ENCODE data around the gene ROGDI.

Gene ROGDI

DNA sequence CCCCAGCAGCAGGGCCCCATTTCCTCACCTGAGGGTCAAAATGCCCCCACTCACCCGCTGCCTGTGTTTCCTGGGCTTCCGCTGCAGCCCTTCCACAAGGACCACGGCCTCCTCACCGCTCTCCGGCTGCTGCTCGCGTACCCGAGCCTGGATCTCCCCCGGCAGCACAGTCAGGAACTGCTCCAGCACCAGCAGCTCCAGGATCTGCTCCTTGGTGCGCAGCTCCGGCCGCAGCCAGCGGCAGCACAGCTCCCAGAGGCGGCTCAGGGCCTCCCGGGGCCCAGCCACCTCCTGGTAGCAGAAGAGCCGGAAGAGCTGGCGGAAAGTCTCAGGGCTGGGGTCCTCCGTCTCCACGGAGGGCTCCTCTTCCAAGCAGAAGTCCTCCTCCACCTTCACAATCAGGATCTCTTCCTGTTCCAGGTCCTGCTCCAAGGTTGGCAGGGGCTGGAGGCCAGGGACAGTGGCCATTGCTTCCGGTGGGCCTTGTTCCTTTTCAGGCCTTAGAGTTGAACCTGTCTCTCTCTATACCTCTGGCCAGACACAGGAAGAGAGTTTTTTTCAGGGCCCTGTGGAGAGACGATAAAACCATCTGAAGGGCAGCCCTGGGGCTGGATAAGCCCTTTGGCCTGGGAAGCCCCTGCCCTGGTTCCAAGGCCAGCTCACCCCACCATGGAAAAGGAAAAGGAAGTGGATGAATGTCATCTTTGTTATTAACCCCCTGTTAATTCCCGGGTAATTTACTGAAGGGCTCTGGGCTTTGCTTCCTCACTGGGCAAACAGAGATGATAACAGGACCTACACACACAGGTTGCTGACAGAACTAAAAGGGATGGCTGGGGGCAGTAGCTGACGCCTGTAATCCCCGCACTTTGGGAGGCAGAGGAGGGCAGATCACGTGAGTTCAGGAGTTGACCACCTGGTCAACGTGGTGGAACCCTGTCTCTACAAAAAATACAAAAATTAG, 36.6 kb downstream of the ROGDI start:
- no peak for DNase-seq

DNA sequence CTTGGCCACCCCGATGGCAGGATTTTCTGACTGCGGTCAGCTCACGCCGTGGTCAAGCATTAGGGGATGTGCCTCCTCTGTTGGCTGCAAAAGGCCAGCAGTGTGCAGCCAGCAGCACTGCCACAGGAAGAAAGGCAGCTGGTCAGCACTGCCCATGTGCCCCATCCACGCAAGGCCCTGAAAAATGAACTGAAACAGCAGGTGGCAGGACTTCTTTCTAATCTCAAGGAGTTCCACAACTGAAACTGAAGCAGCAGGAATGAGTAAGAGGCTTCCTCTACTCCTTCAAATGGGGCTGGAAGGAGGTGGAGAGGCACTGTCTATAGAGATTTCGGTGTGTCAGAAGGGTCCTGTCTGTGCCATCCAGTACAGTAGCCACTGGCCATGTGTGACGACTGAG, 38.6 kb downstream of the ROGDI start:
- no peak for DNase-seq

DNA sequence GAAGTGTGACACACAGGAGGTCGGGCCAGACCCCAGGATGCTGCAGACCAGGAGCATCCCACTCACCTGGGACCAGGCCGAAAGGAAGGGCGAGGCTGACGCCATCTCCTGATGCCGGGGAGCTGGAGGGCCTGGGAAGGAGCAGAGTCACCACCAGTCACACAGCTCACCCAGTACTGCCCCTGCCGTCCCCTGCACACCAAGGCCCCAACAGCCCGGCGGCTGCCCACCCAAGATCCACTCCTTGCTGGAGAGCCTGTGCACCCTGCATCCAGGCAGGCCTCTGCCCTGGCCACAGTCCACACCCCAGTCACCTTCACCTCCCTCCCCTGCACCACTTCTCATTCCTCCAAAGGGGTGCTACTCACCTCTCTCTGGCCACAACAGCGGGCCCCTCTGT, 40.2 kb downstream of the ROGDI start:
- DNase-seq = no peak

DNA sequence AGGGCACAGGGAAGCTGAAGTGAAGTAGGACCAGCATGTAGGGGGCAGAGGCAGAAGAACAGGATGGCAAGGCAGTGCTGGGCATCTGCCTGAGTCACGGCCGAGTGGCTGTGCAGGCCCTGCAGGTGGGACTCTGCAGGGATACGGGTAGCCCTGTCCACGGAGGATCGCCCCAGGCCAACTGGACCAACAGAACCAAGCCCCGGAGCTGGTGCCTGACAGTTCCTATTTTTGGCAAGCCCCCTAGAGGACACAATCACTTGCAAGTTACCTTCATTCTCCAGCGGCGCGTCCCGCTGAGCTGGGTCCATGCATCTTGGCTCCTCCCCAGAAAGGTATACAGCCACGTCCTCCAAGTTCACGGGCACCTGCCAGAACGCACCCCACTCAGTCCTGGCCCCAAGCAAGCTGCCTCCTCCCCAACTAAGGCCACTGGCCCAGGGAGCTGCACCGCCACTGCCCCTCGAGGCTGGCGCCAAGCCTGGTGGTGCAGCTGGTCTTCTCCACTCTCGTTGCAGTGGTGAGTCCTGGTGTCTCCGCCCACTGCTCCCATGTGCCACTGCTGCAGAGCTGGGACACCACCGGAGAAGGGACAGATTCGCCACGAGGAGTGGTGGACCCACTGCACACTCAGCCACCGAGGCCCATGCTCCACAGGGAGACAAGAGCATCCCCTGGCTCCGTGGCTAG, 42.1 kb downstream of the ROGDI start:
- no peak for DNase-seq

DNA sequence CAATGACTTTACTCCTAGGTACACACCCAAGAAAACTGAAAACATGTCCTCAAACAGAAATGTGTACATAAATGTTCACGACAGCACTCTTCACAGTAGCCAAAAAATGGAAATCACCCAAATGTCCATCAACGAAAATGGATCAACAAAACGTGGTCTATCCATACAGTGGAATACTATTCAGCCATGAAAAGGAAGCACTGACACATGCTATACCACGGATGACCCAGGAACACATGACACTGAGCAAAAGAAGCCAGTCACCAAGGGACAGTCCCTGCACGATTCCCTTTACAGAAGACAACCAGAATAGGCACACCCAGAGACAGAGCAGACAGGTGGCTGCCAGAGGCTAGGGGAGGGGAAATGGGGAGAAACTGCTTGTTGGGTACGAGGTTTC, 46.7 kb downstream of the ROGDI start:
- DNase-seq = no peak

DNA sequence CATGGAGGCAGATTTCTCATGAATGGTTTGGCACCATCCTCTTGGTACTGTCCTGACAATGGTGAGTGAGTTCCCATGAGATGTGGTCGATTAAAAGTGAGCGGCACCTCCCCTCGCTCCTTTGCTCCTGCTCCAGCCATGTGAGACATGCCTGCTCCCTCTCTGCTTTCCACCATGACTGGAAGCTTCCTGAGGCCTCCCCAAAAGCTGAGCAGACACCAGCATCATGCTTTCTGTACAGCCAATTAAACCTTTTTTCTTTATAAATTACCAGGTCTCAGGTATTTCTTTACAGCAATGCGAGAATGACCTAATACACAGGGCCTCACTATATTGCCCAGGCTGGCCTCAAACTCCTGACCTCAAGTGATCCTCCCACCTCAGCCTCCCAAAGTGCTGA, 47.6 kb downstream of the ROGDI start:
- DNase-seq = no peak

DNA sequence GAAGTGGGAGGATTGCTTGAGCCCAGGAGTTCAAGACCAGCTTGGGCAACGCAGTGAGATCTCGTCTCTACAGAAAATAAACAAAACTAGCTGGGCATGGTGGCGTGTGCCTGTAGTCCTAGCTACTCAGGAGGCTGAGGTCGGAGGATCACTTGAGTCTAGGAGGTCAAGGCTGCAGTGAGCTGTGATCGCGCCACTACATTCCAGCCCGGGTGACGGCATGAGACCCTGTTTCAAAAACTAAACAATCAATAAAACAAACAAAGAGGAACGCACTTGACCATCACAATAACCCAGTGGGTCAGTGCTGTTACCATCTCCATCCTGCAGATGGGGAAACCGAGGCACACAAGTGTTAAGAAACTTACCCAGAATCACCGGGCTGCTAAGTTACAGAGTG, 49.2 kb downstream of the ROGDI start:
- DNase-seq = no peak

DNA sequence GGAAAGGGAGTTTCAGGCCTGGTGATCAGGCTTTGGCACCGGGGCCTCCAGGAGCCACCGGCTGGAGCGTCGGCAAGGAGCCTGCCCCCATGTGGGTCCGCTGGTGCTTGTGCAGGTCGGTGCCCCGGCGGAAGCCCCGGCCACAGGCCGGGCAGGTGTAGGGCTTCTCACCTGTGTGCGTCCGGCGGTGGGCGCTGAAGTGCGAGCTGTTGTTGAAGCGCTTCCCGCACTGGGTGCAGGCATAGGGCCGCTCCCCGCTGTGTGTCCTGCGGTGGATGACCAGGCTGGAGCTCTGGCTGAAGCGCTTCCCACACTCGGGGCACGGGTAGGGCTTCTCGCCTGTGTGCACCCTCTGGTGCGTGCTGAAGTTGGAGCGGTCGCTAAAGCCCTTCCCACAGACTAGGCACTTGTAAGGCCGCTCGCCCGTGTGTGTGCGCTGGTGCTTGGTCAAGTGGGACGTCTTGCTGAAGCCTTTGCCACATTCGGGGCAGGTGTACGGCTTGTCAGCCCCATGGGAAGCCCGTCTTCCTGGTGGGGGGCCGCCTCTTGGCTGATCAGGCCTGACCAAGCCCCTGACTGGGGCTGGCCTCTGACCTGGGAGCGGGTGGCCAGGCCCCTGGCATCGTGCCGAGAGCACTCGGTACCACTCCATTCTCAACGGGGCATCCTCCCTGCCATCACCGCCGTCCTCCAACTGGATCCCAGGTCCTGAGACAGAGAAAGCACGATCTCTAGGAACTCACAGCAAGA, 49.9 kb downstream of the ROGDI start:
- DNase-seq = no peak

DNA sequence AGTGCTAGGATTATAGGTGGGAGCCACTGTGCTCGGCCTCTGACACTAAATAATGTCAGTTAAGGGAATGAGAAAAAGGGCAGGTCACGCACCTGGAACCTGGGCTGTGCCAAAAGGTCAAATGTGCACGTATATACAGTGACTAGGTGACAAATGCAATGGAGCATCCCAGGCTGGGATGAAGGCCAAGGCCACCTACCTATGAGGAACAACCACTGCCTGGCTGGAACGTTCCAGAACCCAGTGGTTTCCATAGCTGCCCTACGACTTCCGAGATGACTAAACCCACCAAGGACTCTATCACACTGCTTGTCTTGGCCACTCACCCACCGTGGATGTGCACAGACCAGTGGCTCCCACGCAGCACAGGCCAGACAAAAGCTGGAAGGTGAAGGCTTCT, 51.5 kb downstream of the ROGDI start:
- no peak for DNase-seq

DNA sequence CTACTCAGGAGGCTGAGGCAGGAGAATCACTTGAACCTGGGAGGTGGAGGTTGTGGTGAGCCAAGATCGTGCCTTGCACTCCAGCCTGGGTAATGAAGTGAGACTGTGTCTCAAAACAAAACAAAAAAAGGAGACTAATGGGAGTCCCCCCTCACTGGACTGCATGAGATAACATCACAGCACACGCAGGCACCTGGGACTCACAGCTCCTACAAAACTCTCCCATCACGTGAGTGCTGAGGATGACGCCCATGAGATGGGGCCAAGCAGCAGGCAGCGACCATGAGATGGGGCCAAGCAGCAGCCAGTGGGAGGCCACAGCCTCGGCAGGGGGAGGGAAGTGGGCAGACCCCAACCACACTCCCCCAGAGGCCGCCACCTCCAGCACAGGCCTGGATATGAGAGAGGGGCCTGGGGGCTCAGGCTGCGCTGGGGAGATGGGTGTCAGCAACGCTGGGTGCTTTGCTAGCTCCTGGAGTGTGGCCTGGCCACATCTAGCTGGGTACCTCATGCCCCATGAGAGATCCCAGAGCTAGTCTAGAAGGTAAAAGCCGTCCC, 52.7 kb downstream of the ROGDI start:
- DNase-seq = no peak

DNA sequence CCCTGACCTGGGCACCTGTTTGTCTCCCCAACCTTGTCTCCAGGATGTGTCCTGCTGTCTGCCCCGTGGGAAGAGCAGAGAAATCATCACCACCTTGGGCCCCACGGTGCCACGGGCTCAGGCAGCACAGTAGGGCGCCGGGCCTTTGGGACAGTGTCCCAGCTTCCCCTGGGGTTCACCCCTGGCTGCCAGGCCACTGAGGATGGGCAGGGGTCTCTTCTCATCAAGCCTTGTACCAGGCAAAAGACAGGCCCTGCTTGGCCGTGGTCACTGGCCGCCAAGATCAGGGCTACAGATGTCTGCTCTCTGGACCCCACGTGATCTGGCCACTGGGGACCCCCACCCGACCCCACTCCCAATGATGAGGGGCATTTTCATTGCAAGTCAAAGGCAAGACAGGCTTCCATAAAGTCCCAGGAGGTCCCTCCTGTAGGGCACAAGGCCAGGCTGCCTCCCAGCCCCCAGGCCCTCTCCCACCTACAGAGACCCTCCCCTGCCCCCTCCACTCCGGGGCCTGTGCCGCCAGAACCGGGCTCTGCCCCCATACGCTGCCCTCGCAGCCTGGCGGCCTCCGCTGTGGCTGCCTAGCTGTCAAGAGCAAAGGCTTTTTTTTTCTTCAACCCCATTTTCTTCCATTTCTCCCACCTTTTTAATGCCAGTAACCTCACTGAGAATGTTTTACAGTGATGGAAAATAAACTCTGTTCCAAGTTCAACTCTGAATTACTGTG, 53.6 kb downstream of the ROGDI start:
- no peak for DNase-seq

DNA sequence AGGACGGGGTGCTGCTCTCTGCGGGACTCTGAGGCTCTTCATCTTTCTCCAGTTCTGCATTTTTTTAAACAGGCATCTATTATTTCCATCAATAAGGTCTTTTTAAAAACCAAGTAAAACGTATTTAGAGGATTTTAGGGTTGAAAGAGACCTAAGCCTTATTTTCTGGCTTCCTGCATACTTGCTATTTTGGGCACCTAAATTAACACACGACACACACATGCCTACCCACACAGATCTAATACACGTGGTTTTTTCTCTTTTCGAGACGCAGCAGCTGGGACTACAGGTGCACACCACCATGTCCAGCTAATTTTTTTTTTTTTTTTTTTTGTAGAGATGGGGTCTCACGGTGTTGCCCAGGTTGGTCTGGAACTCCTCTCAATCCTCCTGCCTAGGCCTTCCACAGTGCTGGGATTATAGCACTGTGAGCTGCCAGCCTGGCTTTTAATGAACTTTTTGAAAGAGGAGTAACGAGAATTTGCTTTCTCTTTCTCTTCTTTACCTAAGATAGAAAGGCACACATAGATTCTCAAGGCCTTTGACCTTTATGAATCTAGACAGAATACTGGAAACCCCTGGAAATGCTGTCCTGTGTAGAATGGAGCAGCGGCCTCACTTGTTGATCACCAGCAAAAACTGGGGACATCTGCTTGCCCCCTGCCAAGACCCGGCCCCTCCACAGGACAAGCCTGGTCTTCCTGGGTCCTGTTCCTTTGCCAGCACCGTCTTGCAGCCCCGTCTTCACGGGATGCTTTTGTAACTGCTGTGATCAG, 54.3 kb downstream of the ROGDI start:
- DNase-seq = no peak

DNA sequence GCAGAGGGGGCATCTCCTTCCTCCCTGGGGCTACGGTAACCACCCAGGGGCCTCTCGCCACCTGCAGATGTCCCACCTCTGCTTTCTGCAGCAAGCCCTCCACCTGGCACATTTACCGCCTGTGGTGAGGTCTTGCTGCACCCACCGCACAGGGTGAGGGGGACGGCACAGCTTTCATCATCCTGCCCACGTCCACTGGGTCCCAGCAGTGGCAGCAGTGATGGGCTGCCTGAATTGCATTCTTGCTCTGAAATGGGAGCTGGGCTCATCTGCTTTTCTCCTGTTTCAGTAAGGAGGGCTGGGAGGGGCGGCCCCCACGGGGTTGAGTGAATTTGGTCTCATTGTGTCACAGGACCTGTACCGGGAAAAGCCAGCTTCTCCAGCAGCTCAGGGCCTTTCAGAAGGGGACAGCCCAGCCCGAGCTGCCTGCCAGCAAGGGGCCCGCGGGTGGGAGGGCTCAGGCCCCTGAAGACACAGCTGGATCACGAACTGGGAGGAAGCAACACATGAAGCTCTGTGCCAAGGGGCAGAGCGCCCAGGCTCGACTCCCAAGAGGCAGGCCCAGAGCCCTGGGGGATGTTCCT, 55.4 kb downstream of the ROGDI start:
- DNase-seq = no peak
